Muscle layer of duodenum (tissue), 2 donors: ENCODE results near the gene VEGFB.

ENCODE experiments used
- H3K27ac ChIP-seq: one replicate; pipeline ENCODE4 v1.7.0; 2013; ENCODE audit warnings: mild to moderate bottlenecking, low read length
- H3K27me3 ChIP-seq: one replicate; pipeline ENCODE4 v1.7.0; 2013; ENCODE audit warnings: low read depth, mild to moderate bottlenecking, control low read depth, low read length
- H3K36me3 ChIP-seq, 2 donors: one replicate each; pipeline ENCODE4 v1.7.0; 2013; ENCODE audit warnings: low read length in 2 of 2, control low read depth in 1 of 2, mild to moderate bottlenecking in 1 of 2; ENCODE audit not compliant: insufficient read depth in 2 of 2, control insufficient read depth in 1 of 2
- H3K4me1 ChIP-seq, 2 donors: one replicate each; pipeline ENCODE4 v1.7.0; 2013; ENCODE audit warnings: low read length in 2 of 2, mild to moderate bottlenecking in 2 of 2, control low read depth in 1 of 2, moderate library complexity in 1 of 2; ENCODE audit not compliant: insufficient read depth in 2 of 2, control insufficient read depth in 1 of 2
- H3K4me3 ChIP-seq, 2 donors: one replicate each; pipeline ENCODE4 v1.7.0; 2013; ENCODE audit warnings: low read length in 2 of 2, low read depth in 1 of 2, mild to moderate bottlenecking in 1 of 2
- H3K9me3 ChIP-seq, 2 donors: one replicate each; pipeline ENCODE4 v1.7.0; 2013; ENCODE audit warnings: low read length in 2 of 2, control low read depth in 1 of 2, mild to moderate bottlenecking in 1 of 2; ENCODE audit not compliant: control insufficient read depth in 1 of 2
- donor health status: healthy.

VEGFB gene

DNA sequence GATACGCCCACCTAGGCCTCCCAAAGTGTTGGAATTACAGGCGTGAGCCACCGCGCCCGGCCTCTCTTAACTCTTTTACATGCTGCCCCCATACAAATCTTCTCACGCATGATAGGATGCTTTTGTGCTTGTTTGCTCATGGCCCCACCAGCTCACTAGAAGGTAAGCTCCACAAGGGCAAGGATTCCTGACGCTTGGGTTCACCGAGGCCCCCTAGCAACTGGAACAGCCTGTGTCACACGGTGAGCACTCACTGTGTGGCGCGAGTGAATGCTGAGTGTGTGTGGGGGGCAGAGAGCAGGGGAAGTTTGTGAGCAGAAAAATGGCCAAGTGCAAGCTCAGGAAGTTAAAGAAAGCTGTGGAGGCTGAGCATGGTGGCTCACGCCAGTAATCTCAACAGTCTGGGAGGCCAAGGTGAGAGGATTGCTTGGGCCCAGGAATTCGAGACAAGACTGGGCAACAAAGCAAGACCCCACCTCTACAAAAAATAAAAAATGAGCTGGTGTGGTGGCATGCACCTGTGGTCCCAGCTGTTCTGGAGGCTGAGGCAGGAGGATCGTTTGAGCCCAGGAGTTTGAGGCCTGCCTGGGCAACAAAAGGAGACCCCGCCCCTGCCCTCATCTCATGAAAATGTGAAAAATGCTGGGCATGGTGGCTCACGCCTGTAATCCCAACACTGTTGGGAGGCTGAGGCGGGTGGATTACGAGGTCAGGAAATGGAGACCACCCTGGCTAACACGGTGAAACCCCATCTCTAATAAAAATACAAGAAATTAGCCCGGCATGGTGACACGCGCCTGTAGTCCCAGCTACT, 47.8 kb downstream of the VEGFB start:
- H3K9me3 ChIP-seq, result no peaks in the 10 kb centered on the region
- H3K36me3 ChIP-seq, result peaks cover 5 to 24% of the 10 kb centered on the region in 2 donors
- peaks cover 4 to 26% of the 10 kb centered on the region in 2 donors for H3K4me1 ChIP-seq
- no peaks in the 10 kb centered on the region for H3K27me3 ChIP-seq
- H3K4me3 ChIP-seq, result no peak overlapping the region
- no peak overlapping the region for H3K27ac ChIP-seq

DNA sequence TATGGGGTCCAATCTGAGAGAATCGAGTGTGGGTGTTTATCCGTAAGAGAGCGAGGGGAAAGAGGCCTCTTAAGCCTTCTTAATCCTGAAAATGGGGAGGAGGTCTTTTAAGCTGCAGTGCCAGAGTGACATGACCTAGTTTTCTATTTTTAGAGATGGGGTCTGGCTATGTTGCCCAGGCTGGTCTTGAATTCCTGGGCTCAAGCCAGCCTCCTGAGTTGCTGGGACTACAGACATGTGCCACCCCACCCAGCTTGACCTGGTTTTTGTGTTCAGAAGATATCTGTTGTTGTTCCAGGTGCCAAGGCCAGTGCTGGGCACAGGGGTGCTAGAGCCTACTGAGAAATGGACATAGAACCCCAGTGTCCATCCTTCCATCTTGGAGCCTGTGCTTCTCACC, 48.7 kb downstream of the VEGFB start:
- peak overlapping the region in 1 of 2 donors; percentile 95 for H3K4me3 ChIP-seq
- H3K9me3 ChIP-seq, result no peaks in the 10 kb centered on the region
- peaks cover 4 to 26% of the 10 kb centered on the region in 2 donors for H3K4me1 ChIP-seq
- no peak overlapping the region for H3K27ac ChIP-seq
- H3K36me3 ChIP-seq, result peaks cover 5 to 16% of the 10 kb centered on the region in 2 donors
- no peaks in the 10 kb centered on the region for H3K27me3 ChIP-seq

DNA sequence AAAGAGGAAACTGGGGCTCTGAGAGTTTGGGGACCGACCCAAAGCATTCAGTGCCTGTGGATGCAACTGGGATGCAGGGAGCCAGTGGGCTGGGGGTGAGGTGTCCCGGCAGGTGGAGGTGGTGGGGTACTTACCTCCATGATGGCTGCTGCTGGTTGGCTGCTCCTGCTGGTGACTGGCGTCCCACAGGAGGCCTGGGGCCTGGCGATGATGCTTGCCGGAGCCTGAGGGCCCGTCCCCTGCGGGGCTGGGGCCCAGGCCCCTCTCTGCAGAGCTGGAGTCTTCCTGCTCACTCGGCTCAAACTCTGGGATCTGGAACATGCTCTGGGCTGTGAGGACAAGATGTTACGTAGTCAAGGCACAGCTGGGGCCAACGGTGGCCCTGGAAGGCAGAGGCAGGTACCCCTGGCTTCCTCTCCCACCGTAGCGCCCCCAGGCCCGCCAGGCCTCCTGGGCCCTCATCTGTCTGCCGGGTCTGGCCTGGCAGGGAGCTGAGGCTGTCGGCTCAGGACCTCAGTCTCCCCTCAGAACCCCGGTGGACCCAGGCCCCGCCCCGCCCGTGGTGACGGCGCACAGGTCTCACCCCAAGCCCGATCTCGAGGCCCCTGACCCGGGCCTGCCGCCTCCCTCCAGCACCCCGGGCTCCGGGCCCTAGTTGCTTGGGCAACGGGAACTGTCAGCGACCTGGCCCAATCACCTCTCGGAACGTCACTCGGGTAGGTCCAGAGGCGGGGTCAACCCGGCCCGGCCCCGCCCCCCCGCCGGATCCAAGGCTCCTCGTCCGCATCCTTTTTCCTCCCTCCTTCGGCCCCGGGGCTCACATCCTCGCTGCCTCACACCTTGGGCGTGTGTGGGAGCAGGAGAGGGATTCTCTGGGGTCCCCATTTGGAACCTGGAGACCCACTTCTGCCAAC, 49.9 kb downstream of the VEGFB start, which contains the start of gene BAD:
Gene BAD, minus strand, starts transcription at position 618 of the 914 bp plus-strand sequence. Its CDS starts 297 bp downstream, at position 321.
- peaks cover 0 to 7% of the 10 kb centered on the region in 2 donors for H3K36me3 ChIP-seq
- no peaks in the 10 kb centered on the region for H3K27me3 ChIP-seq
- peak within 1 kb of the TSS; percentile 90 to 95 for H3K4me3 ChIP-seq
- H3K27ac ChIP-seq, result peak within 1 kb of the TSS; percentile 91
- H3K9me3 ChIP-seq, result no peaks in the 10 kb centered on the region
- peaks cover 4 to 26% of the 10 kb centered on the region in 2 donors for H3K4me1 ChIP-seq

DNA sequence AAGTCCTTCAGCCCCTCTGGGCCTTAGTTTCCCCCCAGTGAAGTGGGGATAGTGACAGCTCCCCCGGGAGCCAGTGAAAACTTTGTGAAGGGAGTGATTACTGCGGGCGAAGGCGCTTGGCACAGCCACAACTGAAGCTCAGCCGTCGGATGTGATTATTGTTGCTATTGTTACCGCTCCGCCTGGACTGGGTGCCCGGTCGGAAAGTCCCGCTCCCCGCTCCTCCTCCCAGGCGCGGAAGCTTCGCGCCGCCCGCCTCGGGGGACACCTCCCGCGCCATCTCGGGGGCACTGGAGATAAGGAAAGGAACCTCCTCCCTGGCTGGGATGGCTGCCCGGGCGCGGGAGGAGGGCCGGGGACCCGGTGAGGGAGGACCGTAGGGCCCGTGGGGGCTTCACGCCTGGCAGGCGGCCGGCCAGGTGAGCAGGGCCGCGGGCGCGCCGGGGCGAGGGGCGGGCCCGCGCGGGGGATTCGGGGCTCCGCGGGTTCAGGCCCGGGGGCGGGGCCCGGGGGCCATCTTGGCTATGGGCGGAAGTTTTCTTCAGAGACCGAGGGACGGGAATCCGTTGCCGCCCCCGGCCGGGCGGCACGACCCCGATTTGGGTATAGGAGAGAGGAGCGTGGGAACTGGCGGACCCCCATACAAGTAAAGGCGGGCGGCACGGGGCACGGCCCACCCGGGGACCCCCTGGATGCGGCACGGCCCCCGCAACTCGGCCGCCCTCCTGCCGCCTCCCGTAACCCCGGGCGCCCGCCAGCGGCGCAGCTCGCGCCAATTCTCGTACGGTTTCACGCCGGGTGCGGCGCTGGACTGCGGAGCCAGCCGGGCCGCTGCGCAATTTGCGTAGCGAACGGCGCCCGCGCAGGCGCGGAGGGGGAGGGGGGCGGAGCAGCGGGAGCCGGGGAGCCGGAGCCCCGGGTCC, 50.8 kb downstream of the VEGFB start, which contains the start of gene GPR137:
Gene GPR137, plus strand, starts transcription at position 887 of the 923 bp plus-strand sequence. CDS start 677 bp downstream, outside the sequence.
- peak within 1 kb of the TSS; percentile 91 for H3K27ac ChIP-seq
- peaks cover 0 to 7% of the 10 kb centered on the region in 2 donors for H3K36me3 ChIP-seq
- H3K9me3 ChIP-seq, result no peaks in the 10 kb centered on the region
- H3K4me1 ChIP-seq, result peaks cover 4 to 26% of the 10 kb centered on the region in 2 donors
- peak within 1 kb of the TSS; percentile 90 to 95 for H3K4me3 ChIP-seq
- peaks cover 3% of the 10 kb centered on the region for H3K27me3 ChIP-seq

DNA sequence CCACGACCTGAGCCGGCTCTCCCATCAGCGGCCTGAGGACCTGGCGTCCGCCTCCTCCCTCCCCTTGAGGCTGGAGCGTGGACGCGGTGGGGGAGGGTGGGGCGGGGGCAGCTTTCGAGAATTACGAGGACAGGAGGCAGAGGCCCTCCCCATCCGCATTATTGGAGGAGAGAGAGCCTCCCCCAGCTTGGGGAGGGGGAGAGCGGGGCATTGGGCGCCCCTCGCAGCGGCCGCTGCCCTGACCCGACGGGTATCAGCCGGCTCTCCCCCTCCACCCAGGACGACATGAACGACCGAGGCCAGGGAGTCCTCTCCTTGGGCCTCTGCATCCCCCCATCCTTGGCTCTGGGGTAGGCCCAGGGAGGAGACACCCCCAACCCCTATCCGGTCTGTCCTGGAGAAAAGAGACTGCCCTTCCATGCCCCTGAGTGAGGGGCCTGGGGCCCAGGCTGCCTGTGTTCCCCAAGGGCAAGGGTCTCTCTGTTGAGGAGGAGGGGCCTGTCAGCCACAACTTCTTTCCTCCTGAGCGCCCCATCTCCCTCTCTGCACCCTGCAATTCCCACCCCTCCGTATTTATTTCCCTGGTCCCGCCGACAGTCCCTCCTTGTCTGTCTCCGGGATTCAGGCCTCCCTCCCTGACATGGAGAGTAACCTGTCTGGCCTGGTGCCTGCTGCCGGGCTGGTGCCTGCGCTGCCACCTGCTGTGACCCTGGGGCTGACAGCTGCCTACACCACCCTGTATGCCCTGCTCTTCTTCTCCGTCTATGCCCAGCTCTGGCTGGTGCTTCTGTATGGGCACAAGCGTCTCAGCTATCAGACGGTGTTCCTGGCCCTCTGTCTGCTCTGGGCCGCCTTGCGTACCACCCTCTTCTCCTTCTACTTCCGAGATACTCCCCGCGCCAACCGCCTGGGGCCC, 51.8 kb downstream of the VEGFB start:
- no peak overlapping the region for H3K27ac ChIP-seq
- H3K27me3 ChIP-seq, result peaks cover 12% of the 10 kb centered on the region
- H3K36me3 ChIP-seq, result peaks cover 0 to 7% of the 10 kb centered on the region in 2 donors
- peaks cover 4 to 26% of the 10 kb centered on the region in 2 donors for H3K4me1 ChIP-seq
- peak overlapping the region; percentile 48 to 95 for H3K4me3 ChIP-seq
- no peaks in the 10 kb centered on the region for H3K9me3 ChIP-seq

DNA sequence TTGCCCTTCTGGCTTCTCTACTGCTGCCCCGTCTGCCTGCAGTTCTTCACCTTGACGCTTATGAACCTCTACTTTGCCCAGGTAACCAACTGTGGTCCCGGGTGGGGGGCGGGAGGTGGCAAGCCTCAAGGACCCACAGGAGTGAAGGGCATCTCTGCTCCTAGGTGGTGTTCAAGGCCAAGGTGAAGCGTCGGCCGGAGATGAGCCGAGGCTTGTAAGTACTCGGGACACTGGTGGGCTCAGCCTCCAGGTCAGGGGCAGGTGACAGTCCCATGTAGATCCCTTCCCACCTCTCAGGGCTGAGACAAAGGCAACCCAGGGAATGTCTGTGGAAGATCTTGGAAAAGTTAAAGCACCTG, 52.4 kb downstream of the VEGFB start:
- Histone ChIP-seq H3K36me3 (peaks cover 0 to 7% of the 10 kb centered on the region in 2 donors), H3K4me1 (peaks cover 4 to 32% of the 10 kb centered on the region in 2 donors), H3K9me3 (no peaks in the 10 kb centered on the region), H3K4me3 (no peak overlapping the region), H3K27me3 (peaks cover 14% of the 10 kb centered on the region), H3K27ac (no peak overlapping the region)

DNA sequence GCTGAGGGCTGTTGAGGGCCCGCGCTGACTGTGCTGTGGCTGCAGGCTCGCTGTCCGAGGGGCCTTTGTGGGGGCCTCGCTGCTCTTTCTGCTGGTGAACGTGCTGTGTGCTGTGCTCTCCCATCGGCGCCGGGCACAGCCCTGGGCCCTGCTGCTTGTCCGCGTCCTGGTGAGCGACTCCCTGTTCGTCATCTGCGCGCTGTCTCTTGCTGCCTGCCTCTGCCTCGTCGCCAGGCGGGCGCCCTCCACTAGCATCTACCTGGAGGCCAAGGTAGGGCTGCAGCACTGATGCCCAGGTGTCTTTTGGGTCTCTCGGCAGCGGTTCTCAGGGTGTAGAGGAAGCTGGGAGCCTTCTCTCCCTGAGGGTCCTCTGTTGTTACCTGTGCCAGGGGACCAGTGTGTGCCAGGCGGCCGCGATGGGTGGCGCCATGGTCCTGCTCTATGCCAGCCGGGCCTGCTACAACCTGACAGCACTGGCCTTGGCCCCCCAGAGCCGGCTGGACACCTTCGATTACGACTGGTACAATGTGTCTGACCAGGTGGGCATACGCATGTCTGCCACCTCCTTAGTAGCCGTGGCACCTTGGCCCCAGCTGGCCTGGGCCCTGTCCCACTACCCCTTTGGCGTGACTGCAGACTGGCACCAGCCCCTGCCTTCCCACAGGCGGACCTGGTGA, 53.4 kb downstream of the VEGFB start:
- peaks cover 22% of the 10 kb centered on the region for H3K27me3 ChIP-seq
- H3K36me3 ChIP-seq, result no peaks in the 10 kb centered on the region
- H3K4me1 ChIP-seq, result peaks cover 4 to 42% of the 10 kb centered on the region in 2 donors
- H3K27ac ChIP-seq, result no peak overlapping the region
- H3K4me3 ChIP-seq, result no peak overlapping the region
- H3K9me3 ChIP-seq, result no peaks in the 10 kb centered on the region

DNA sequence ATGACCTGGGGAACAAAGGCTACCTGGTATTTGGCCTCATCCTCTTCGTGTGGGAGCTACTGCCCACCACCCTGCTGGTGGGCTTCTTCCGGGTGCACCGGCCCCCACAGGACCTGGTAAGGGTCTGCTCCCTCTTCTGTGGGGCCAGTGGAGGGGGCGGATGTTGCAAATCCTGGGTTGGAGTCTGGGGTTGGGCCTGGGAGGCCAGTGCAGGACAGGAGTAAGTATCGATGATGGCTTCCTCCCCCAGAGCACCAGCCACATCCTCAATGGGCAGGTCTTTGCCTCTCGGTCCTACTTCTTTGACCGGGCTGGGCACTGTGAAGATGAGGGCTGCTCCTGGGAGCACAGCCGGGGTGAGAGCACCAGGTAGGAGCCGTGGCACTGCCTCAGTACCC, 54.0 kb downstream of the VEGFB start:
- H3K4me1 ChIP-seq, result peaks cover 4 to 36% of the 10 kb centered on the region in 2 donors
- H3K27me3 ChIP-seq, result peaks cover 26% of the 10 kb centered on the region
- no peaks in the 10 kb centered on the region for H3K36me3 ChIP-seq
- no peak overlapping the region for H3K27ac ChIP-seq
- no peaks in the 10 kb centered on the region for H3K9me3 ChIP-seq
- H3K4me3 ChIP-seq, result no peak overlapping the region
